Endothelial cell of umbilical vein (primary cell): ENCODE measurements around the gene PEAK3. TPM values are rescaled to one million over a fixed set of nuclear protein-coding genes. Genes with fewer than 3 reads are reported as not detected.

Experiments used
- BruUV-seq: library from RNA; stranded (reverse); fragments of 400-500 nt; replicated peaks from 2 replicates; lab custom pipeline; 2021; lab: Mats Ljungman, UMichigan
- CTCF ChIA-PET: fragments of 300-600, 350-600 bp; sonication (Branson Sonifier 250); formaldehyde crosslinking; loops from one replicate; lab custom pipeline; 2021; ENCODE audit warnings: antibody characterized with exemption, inconsistent platforms; lab: Charles Lee
- POLR2A ChIA-PET: fragments of 300-600, 350-600 bp; sonication (Branson Sonifier 250); formaldehyde crosslinking; loops from one replicate; lab custom pipeline; 2021; ENCODE audit warnings: antibody characterized with exemption, inconsistent platforms; lab: Charles Lee
- DNase-seq: peaks from one replicate; pipeline ENCODE4 v3.0.0-alpha.2; 2011; ENCODE audit warnings: low read depth, low spot score
- FAIRE-seq: peaks from 2 replicates; lab custom pipeline; 2011; peaks lifted over from hg19 to GRCh38; lab: Jason Lieb, UNC
- H2AFZ ChIP-seq: 2 replicates; pipeline ENCODE4 v1.6.0; 2012; ENCODE audit warnings: low read depth, low read length, control low read depth, inconsistent platforms
- H3K27ac ChIP-seq: 2 replicates; pipeline ENCODE4 v1.5.1; 2011; ENCODE audit warnings: low read depth, mild to moderate bottlenecking, control low read depth, low read length, moderate library complexity; ENCODE audit not compliant: insufficient read depth
- H3K27me3 ChIP-seq, 2 experiments: 2 replicates each; pipeline versions ENCODE4 v1.6.0 to v1.6.1; 2011; ENCODE audit warnings: low read length in 2 of 2, mixed read lengths in 1 of 2; ENCODE audit not compliant: control insufficient read depth in 2 of 2, insufficient read depth in 2 of 2
- H3K36me3 ChIP-seq, 2 experiments: 2 replicates in 1 of 2; 3 replicates in 1 of 2; pipeline ENCODE4 v1.5.1; 2011; ENCODE audit warnings: low read length in 2 of 2, mild to moderate bottlenecking in 1 of 2, moderate library complexity in 1 of 2; ENCODE audit not compliant: control insufficient read depth in 2 of 2, insufficient read depth in 2 of 2; ENCODE audit errors: extremely low read depth in 1 of 2
- H3K4me1 ChIP-seq: 3 replicates; pipeline ENCODE4 v1.5.1; 2011; ENCODE audit warnings: mild to moderate bottlenecking, low read length; ENCODE audit not compliant: control insufficient read depth, insufficient read depth; ENCODE audit errors: extremely low read depth
- H3K4me2 ChIP-seq: 2 replicates; pipeline ENCODE4 v1.6.1; 2011; ENCODE audit warnings: low read length, control low read depth, mixed read lengths; ENCODE audit not compliant: insufficient read depth
- H3K4me3 ChIP-seq, 3 experiments: fragments of 200-600 bp in 1 of 3; sonication (generic), shearing (Covaris generic) in 1 of 3; replicated peaks in 1 of 3; 2 replicates each; pipeline ENCODE4 v1.5.1; 2011 to 2016; ENCODE audit warnings: control low read depth in 3 of 3, low read length in 3 of 3, mild to moderate bottlenecking in 2 of 3, inconsistent platforms in 1 of 3, low read depth in 1 of 3, moderate library complexity in 1 of 3; ENCODE audit not compliant: insufficient read depth in 1 of 3
- H3K79me2 ChIP-seq: 2 replicates; pipeline ENCODE4 v1.6.0; 2012; ENCODE audit warnings: low read length, inconsistent platforms; ENCODE audit not compliant: control insufficient read depth, insufficient read depth
- H3K9ac ChIP-seq: replicated peaks from 2 replicates; pipeline ENCODE3; 2011; ENCODE audit warnings: low read length, control low read depth; ENCODE audit not compliant: insufficient read depth; ENCODE audit errors: extremely low read depth
- H3K9me1 ChIP-seq: replicated peaks from 3 replicates; pipeline ENCODE4 v1.6.0; 2011; ENCODE audit warnings: mild to moderate bottlenecking, low read length; ENCODE audit not compliant: control insufficient read depth, insufficient read depth; ENCODE audit errors: extremely low read depth
- H3K9me3 ChIP-seq: replicated peaks from 2 replicates; pipeline ENCODE4 v1.5.1; 2012; ENCODE audit warnings: low read length, inconsistent platforms; ENCODE audit not compliant: control insufficient read depth, insufficient read depth
- H4K20me1 ChIP-seq: replicated peaks from 2 replicates; pipeline ENCODE3; 2011; ENCODE audit warnings: mild to moderate bottlenecking, low read length; ENCODE audit not compliant: control insufficient read depth, insufficient read depth; ENCODE audit errors: extremely low read depth
- FOS ChIP-seq: IDR thresholded peaks from 2 replicates; pipeline ENCODE4 v1.6.1; 2011; ENCODE audit warnings: mild to moderate bottlenecking, low read length, moderate library complexity, borderline replicate concordance; ENCODE audit not compliant: insufficient read depth
- MYC ChIP-seq: IDR thresholded peaks from one replicate; pipeline ENCODE4 v1.6.1; 2011; ENCODE audit warnings: mild to moderate bottlenecking, low read depth, low read length
- POLR2A ChIP-seq: IDR thresholded peaks from 2 replicates; pipeline ENCODE4 v1.6.1; 2012; ENCODE audit warnings: low read depth, mild to moderate bottlenecking, control low read depth, low read length
- POLR2AphosphoS5 ChIP-seq: IDR thresholded peaks from 2 replicates; pipeline ENCODE4 v1.6.1; 2012; ENCODE audit warnings: low read depth, mild to moderate bottlenecking, control low read depth, low read length, moderate library complexity; ENCODE audit not compliant: insufficient read depth
- dilution Hi-C: fragments of 300-500 bp; cut with MboI; formaldehyde crosslinking; loops from one replicate; pipeline ENCODE4 v1.15.0; 2019; ENCODE audit warnings: low sequenced_read_pairs; ENCODE audit not compliant: extremely low pct_ligation_motif_present
- intact Hi-C: fragments of 100-400 bp; cut with micrococcal nuclease; formaldehyde crosslinking; loops from one replicate; pipeline ENCODE4 v1.10.0; 2022
- polyA plus RNA-seq, 4 experiments: library from polyadenylated mRNA; depleted of rRNA in 3 of 4; stranded (reverse) in 3 of 4; unstranded in 1 of 4; fragments of >200 nt; gene quantifications; 2 replicates each; pipeline versions ENCODE4 v1.2.1 to v1.2.3, GENCODE V29; 2011 to 2012; ENCODE audit warnings: missing spikeins in 1 of 4
- total RNA-seq: library from RNA; stranded (reverse); gene quantifications from 2 replicates; pipeline ENCODE4 v1.2.3, GENCODE V29; 2021
- TF ChIP-seq, protein P1 (sequence below): IDR thresholded peaks from 2 replicates; pipeline ENCODE4 v1.6.1; 2011; ENCODE audit not compliant: insufficient read depth, insufficient read length

PEAK3 gene
- total and polyA plus RNA-seq, 2 donors (not counting 3 experiments of a cell fraction or from before 2014, with no cell fraction given) = 0.03 TPM; not detected in 1

DNA sequence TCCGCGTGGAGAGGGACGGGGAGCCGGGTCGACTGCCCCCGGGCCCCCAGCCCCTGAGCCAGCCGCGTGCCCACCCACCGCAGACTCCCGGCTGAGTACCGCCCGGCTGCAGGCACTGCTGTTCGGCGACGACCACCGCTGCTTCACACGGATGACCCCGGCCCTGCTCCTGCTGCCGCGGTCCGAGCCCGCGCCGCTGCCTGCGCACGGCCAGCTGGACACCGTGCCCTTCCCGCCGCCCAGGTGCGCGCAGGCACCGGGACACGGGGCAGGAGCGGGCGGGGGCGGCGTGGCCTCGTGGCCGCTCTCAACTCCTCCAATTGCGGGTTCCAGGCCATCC, 31.2 kb downstream of the PEAK3 start:
- no peaks in the 10 kb centered on the region for H3K9me3 ChIP-seq
- POLR2A ChIA-PET = no interaction called here
- intact Hi-C loops (no loop called here), dilution Hi-C loops (no loop called here)
- H3K4me2 ChIP-seq = no peak overlapping the region
- no peak for TF ChIP-seq FOS
- BruUV-seq = no TSS peak
- H3K36me3 ChIP-seq = peaks cover 10 to 23% of the 10 kb centered on the region in 2 experiments
- H2AFZ ChIP-seq = no peak overlapping the region
- DNase-seq (no peak), FAIRE-seq (no peak)
- peaks cover 16% of the 10 kb centered on the region for H3K4me1 ChIP-seq
- no peaks in the 10 kb centered on the region for H3K9me1 ChIP-seq
- H3K79me2 ChIP-seq = no peaks in the 10 kb centered on the region
- CTCF ChIA-PET = interaction anchor here (1.1 to 2.8 kb wide), 5 partner anchors 10 to 95 kb away, joined by 4 to 15 read pairs (median 7); no protein-coding TSS in a partner anchor
- no peaks in the 10 kb centered on the region for H4K20me1 ChIP-seq
- H3K9ac ChIP-seq = no peak overlapping the region
- H3K27ac ChIP-seq = no peak overlapping the region
- no peak overlapping the region for H3K4me3 ChIP-seq
- peaks cover 22 to 40% of the 10 kb centered on the region in 2 experiments for H3K27me3 ChIP-seq

DNA sequence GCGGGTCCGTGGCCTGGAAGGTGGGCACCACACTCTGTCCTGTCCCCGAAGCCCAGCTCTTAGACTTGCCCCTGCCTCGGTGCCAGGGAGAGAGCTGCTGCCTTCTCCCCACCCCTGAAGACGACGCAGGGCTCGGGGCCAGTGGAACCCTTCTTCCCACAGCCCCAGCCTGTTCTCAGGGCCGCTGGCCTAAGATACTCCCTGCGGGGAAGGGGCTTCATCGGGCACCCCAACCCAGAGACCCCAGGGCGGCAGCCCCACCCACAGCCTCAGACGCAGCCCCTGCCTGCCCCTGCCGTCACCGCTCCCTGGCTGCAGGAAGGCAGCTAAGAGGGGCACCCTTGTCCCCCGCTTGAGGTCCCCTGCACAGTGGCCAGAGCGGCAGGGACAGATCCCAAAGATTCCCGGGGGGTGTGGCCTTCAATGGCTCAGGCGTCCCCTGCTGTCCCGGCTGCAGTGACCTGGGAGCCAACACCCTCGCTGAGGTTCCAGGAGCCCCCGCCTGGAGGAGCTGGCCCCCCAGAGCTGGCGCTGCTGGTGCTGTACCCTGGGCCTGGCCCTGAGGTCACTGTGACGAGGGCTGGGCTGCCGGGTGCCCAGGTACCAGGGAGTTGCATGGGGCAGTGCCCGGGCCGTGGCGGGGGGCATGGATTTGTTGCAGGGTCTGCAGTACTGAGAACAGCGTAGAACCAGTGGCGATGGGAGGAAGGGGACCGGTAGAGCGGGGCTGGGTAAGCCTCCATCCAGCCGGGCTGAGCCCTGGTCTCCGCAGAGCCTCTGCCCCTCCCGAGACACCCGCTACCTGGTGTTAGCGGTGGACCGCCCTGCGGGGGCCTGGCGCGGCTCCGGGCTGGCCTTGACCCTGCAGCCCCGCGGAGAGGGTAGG, 31.9 kb downstream of the PEAK3 start:
- peak; percentile 18 for TF ChIP-seq POLR2AphosphoS5
- TF ChIP-seq MYC = no peak
- peak; percentile 3 for TF ChIP-seq POLR2A
- TF ChIP-seq, protein P1, sequence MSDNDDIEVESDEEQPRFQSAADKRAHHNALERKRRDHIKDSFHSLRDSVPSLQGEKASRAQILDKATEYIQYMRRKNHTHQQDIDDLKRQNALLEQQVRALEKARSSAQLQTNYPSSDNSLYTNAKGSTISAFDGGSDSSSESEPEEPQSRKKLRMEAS = no peak
- no peak for TF ChIP-seq FOS
- intact Hi-C loops (no loop called here), dilution Hi-C loops (no loop called here)
- Histone ChIP-seq H3K79me2 (no peaks in the 10 kb centered on the region), H3K4me2 (no peak overlapping the region), H3K4me3 (no peak overlapping the region), H2AFZ (no peak overlapping the region), H3K36me3 (peaks cover 10 to 30% of the 10 kb centered on the region in 2 experiments), H3K27me3 (peaks cover 22 to 40% of the 10 kb centered on the region in 2 experiments), H3K9ac (no peak overlapping the region), H3K27ac (no peak overlapping the region), H3K4me1 (peaks cover 16% of the 10 kb centered on the region), H3K9me1 (no peaks in the 10 kb centered on the region), H4K20me1 (no peaks in the 10 kb centered on the region), H3K9me3 (no peaks in the 10 kb centered on the region)
- ChIA-PET POLR2A (no interaction called here), CTCF (interaction anchor here (1.5 to 2.1 kb wide), 4 partner anchors 11 to 94 kb away, joined by 5 to 7 read pairs (median 6); partner anchors contain the start of gene PLEKHJ1)
- DNase-seq (no peak), FAIRE-seq (no peak)
- BruUV-seq = no TSS peak
